Vagina (tissue), 2 donors: Measurements from ENCODE around the gene ARHGEF16. TPM values are rescaled to one million over a fixed set of nuclear protein-coding genes. Genes with fewer than 3 reads are reported as not detected.

Source experiments
- DNase-seq, 2 donors: peaks; one replicate each; pipeline ENCODE4 v3.0.0-alpha.2; 2017; ENCODE audit errors: extremely low spot score in 2 of 2
- H3K27ac ChIP-seq: fragments of 200-600 bp; sonication (generic); one replicate; pipeline ENCODE4 v1.5.1; 2019
- H3K27me3 ChIP-seq: fragments of 200-600 bp; sonication (generic); one replicate; pipeline ENCODE4 v1.5.1; 2019
- H3K36me3 ChIP-seq, 2 donors: fragments of 200-600 bp; sonication (generic); one replicate each; pipeline ENCODE4 v1.5.1; 2017 to 2019
- H3K4me1 ChIP-seq: fragments of 200-600 bp; sonication (generic); one replicate; pipeline ENCODE4 v1.5.1; 2019
- H3K4me3 ChIP-seq, 2 donors: fragments of 200-600 bp; sonication (generic); 1 replicate in 1 of 2; 2 replicates in 1 of 2; pipeline ENCODE4 v1.5.1; 2016 to 2019
- H3K9me3 ChIP-seq: fragments of 200-600 bp; sonication (generic); one replicate; pipeline ENCODE4 v1.5.1; 2019
- CTCF ChIP-seq, 3 experiments: fragments of 450-650 bp in 2 of 3; fragments of 200-600 bp in 1 of 3; sonication (generic) in 1 of 3; IDR thresholded peaks; one replicate each; pipeline ENCODE4 v1.5.1; 2017 to 2019; ENCODE audit warnings: antibody characterized with exemption in 3 of 3, mild to moderate bottlenecking in 2 of 3, moderate library complexity in 2 of 3
- POLR2A ChIP-seq, 2 donors: fragments of 450-650 bp; IDR thresholded peaks; one replicate each; pipeline ENCODE4 v1.6.1; 2017; ENCODE audit warnings: antibody characterized with exemption in 2 of 2, mild to moderate bottlenecking in 2 of 2, moderate library complexity in 2 of 2
- POLR2AphosphoS5 ChIP-seq, 2 donors: sonication (generic); formaldehyde crosslinking; IDR thresholded peaks; one replicate each; pipeline ENCODE4 v1.9.0; 2017; ENCODE audit warnings: antibody characterized with exemption in 2 of 2, mild to moderate bottlenecking in 2 of 2, low read depth in 1 of 2; ENCODE audit not compliant: insufficient read depth in 1 of 2
- intact Hi-C: fragments of 100-400 bp; cut with DNase I; formaldehyde crosslinking; loops from one replicate; pipeline ENCODE4 v1.15.1; 2023
- total RNA-seq: library from RNA; depleted of rRNA; stranded (reverse); fragments of >200 nt; gene quantifications from one replicate; pipeline ENCODE4 v1.2.3, GENCODE V29; 2016

Gene ARHGEF16
- total RNA-seq, 1 donor from 2014 or later: 6.4 TPM

GRCh38 chr1:3411806-3412205, 42.7 kb upstream of the ARHGEF16 start:
- no peak for TF ChIP-seq CTCF (IDR thresholded peaks at IDR 0.05)
- TF ChIP-seq POLR2AphosphoS5 (IDR thresholded peaks at IDR 0.05; ENCODE audit: insufficient read depth in 1 of 2, low read depth in 1 of 2): no peak
- no peak for TF ChIP-seq POLR2A (IDR thresholded peaks at IDR 0.05)
- no peak for DNase-seq
- H3K9me3 ChIP-seq: no peaks in the 10 kb centered on the region
- no peak overlapping the region for H3K27ac ChIP-seq
- H3K27me3 ChIP-seq: no peaks in the 10 kb centered on the region
- no peaks in the 10 kb centered on the region for H3K4me1 ChIP-seq
- intact Hi-C loops: no loop called here
- H3K4me3 ChIP-seq: no peak overlapping the region
- H3K36me3 ChIP-seq: no peaks in the 10 kb centered on the region

- no peaks in the 10 kb centered on the region for H3K4me1 ChIP-seq
- H3K4me3 ChIP-seq: no peak overlapping the region
- intact Hi-C loops: no loop called here
- no peaks in the 10 kb centered on the region for H3K27me3 ChIP-seq
- no peak overlapping the region for H3K27ac ChIP-seq
- H3K36me3 ChIP-seq: no peaks in the 10 kb centered on the region
- no peaks in the 10 kb centered on the region for H3K9me3 ChIP-seq
- TF ChIP-seq CTCF (IDR thresholded peaks at IDR 0.05) (no peak), POLR2A (IDR thresholded peaks at IDR 0.05) (no peak), POLR2AphosphoS5 (IDR thresholded peaks at IDR 0.05; ENCODE audit: insufficient read depth in 1 of 2, low read depth in 1 of 2) (no peak)
- DNase-seq: no peak
Observed at GRCh38 chr1:3412376-3412775, 42.1 kb upstream of the ARHGEF16 start.

- no peaks in the 10 kb centered on the region for H3K27me3 ChIP-seq
- intact Hi-C loops: no loop called here
- TF ChIP-seq POLR2AphosphoS5 (IDR thresholded peaks at IDR 0.05; ENCODE audit: insufficient read depth in 1 of 2, low read depth in 1 of 2) (no peak), POLR2A (IDR thresholded peaks at IDR 0.05) (no peak), CTCF (IDR thresholded peaks at IDR 0.05) (no peak)
- H3K4me3 ChIP-seq: no peak overlapping the region
- DNase-seq: no peak
- no peaks in the 10 kb centered on the region for H3K36me3 ChIP-seq
- no peak overlapping the region for H3K27ac ChIP-seq
- H3K9me3 ChIP-seq: no peaks in the 10 kb centered on the region
- no peaks in the 10 kb centered on the region for H3K4me1 ChIP-seq
Observed at GRCh38 chr1:3413975-3414710, 40.3 kb upstream of the ARHGEF16 start.

- intact Hi-C loops: loop anchor here (5.0 kb wide), 1 partner anchor 998 kb away; no protein-coding TSS in a partner anchor
- Histone ChIP-seq H3K27ac (no peak overlapping the region), H3K36me3 (no peaks in the 10 kb centered on the region), H3K9me3 (no peaks in the 10 kb centered on the region), H3K4me1 (no peaks in the 10 kb centered on the region), H3K4me3 (no peak overlapping the region), H3K27me3 (no peaks in the 10 kb centered on the region)
- TF ChIP-seq CTCF (IDR thresholded peaks at IDR 0.05): no peak
- no peak for TF ChIP-seq POLR2A (IDR thresholded peaks at IDR 0.05)
- TF ChIP-seq POLR2AphosphoS5 (IDR thresholded peaks at IDR 0.05; ENCODE audit: insufficient read depth in 1 of 2, low read depth in 1 of 2): no peak
- DNase-seq: no peak
Observed at GRCh38 chr1:3415260-3416090, 39.0 kb upstream of the ARHGEF16 start.
